HT-29 (cell line): ENCODE data around the gene SLC33A1. TPM values are rescaled to one million over a fixed set of nuclear protein-coding genes. Genes with fewer than 3 reads are reported as not detected.
"Not testable (repeated sequence)": the region's sequence is repeated elsewhere in the genome, so short reads cannot be mapped to it uniquely, and the experiment has no call there.

Source experiments
- DNase-seq: peaks from one replicate; pipeline ENCODE4 v3.0.0-alpha.2; 2015; ENCODE audit warnings: low spot score
- total RNA-seq: library from RNA; depleted of rRNA; stranded (reverse); fragments of >200 nt; shearing (Covaris generic); gene quantifications from 2 replicates; pipeline ENCODE4 v1.2.3, GENCODE V29; 2014

Gene SLC33A1
- total RNA-seq, 1 experiment from 2014 or later, result 19.6 TPM

DNA sequence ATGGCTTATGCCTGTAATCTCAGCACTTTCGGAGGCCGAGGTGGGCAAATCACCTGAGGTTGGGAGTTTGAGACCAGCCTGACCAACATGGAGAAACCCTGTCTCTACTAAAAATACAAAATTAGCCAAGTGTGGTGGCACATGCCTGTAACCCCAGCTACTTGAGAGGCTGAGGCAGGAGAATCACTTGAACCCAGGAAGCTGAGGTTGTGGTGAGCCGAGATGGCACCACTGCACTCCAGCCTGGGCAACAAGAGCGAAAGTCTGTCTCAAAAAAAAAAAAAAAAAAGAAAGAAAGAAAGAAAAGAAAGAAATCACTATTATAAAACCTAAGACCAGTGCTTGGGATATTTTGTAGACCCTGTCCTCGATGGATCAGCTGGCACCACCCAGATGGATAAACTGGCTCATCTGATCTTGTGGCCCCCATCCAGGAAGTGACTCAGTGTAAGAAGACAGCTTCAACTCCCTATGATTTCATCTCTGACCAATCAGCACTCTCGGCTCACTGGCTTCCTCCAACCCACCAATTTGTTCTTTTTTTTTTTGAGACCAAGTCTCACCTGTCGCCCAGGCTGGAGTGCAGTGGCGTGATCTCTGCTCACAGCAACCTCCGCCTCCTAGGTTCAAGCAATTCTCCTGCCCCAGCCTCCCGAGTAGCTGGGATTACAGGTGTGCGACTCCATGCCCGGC, 8.2 kb upstream of the SLC33A1 start:
- DNase-seq, result not testable (repeated sequence)

DNA sequence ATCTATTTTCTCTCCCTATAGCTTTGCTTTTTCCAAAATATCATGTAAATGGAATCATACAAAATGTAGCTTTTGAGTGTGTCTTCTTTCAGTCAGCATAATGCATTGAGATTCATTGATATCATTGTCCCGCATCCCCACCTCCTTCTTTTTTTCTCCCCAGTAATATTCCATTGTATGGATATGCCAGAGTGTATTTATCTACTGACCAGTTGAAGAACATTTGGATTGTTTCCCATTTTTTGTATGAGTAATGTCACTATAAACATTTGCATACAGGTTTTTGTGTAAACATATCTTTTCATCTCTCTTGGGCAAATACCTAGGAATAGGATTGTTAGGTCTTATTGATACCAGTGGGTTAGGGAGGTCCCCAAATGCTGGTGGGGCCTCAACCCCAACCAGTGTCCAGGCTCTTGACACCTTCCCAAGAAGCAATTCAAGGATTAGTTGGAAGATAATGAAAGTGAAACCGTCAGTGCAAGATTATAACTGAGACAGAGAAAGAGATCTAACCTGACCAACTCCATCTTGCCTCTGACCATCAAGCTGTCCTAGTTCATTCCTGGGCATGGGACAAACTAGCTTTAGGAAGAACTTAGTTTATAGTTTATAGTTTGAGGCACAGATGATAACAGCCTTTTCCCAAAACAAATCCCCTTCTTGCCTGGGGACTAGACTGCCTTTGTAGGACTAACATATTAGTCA, 7.4 kb upstream of the SLC33A1 start:
- no peak for DNase-seq

DNA sequence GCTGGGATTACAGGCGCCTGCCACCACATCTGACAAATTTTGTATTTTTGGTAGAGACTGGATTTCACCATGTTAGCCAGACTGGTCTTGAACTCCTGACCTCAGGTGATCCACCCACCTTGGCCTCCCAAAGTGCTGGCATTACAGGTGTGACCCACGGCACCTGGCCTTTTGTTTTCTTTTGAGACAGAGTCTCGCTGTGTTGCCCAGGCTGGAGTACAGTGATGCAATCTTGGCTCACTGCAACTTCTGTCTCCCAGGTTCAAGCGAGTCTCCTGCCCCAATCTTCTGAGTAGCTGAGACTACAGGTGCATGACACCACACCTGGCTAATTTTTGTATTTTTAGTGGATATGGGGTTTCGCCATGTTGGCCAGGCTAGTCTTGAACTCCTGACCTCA, 6.2 kb upstream of the SLC33A1 start:
- DNase-seq, result not testable (repeated sequence)

DNA sequence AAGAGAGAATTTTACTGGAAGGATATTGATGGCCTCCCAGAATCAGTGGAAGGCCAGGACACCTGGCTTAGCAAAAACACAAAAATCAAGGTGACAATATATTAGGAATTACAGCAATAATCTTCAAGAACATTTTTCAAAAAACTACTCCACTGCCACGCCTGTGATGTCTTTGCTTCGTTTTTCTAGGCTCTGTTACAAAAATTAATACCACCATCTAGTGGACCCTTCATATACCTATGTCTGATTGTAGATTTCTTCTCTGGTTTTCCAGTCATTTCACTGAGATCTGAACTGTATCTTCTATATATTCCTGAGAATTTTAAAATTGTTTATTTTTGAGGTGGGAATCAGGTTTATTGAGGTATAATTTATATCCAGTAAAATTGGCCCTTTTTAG, 5.6 kb upstream of the SLC33A1 start:
- peak; percentile 38 for DNase-seq

DNA sequence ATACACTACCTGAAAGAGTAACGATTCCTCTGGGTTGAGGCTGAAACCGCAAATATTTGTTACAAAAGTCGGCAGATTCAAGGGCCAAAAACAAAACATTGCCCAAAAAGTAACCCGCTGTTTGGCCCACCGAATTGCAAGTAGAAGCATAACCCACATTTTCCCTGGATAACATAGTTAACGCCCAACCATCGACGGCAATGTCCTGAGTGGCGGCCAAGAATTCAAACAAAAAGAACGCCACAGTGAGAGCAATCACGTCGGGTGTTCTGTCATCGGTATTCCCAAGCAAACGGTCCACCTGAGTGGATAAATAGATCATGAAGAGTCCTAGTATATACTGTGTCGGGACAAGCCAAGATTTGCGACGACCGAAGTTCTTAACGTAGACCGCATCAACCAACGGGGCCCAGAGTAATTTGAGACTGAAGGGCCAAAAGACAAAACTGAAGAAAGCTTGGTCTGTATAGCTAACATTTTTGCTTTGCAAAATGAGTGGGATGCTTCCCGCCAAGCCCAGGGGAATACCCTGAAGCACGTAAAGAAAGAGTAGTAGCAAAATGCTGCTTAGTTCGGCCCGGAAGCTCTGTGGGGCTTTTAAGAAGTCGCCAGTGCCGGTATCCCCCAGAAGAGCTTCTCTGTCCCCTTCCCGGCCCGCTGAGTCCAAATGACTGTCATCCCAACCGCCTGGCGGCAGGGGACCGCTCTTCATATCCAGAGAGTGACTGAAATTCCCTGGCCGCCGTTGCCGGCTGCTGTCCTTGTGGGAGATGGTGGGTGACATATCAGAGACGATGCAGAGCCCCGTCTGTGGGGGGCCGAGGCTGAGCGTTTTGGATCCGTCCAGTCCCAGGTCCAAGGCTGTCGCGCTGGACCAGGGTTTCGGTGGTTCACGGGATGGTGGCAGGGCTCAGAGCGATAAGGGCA, 750 bp downstream of the SLC33A1 start:
- DNase-seq, result peak; percentile 41

DNA sequence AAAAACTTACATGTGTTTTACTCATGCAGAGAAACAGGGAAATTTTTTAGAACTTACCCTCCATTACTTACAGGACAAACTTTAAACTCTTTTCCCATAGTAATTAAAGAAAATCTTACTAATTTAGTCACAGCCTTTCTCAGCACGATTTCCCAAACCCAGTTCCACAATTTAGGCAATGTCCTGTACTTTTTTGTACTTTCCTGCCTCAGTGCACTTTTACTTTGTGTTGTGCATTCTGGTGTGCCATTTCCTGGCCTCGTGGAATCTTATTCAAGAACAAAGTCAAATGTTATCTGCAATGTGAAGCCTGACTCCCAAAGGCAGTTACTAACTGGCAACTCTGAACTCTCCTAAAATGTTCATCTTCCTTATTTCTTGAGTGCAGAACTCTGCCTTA, 1.9 kb downstream of the SLC33A1 start:
- DNase-seq, result no peak

DNA sequence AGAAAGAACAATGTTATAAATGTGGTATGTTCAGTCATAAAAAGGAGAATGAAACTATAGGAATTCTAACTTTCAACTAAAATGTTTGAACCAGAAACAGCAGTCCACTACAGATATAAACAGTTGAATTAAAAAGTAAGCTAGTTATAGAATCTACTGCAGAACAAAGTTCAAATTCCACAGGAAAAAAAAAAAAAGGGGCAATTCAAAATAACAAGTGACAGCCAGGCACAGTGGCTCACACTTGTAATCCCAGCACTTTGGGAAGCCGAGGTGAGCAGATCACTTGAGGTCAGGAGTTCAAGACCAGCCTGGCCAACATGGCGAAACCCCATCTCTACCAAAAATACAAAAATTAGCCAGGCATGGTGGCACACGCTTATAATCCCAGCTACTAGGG, 4.8 kb downstream of the SLC33A1 start:
- not testable (repeated sequence) for DNase-seq

DNA sequence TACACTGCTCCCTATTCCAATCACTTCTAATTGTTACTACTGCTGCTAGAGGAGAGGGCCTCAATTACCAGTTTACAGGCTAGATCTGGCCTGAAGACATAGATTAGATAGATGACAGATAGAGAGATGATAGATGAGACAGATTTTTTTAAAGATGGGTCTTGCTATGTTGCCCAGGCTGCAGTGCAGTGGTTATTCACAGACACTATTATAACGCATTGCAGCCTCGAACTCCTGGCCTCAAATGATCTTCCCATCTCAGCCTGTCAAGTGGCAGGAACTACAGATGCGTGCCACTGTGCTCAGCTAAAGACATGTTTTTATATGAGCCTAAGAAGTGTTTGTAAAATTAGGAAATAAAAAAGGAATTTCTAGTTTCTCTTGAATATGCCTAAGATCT, 6.2 kb downstream of the SLC33A1 start:
- DNase-seq, result no peak

DNA sequence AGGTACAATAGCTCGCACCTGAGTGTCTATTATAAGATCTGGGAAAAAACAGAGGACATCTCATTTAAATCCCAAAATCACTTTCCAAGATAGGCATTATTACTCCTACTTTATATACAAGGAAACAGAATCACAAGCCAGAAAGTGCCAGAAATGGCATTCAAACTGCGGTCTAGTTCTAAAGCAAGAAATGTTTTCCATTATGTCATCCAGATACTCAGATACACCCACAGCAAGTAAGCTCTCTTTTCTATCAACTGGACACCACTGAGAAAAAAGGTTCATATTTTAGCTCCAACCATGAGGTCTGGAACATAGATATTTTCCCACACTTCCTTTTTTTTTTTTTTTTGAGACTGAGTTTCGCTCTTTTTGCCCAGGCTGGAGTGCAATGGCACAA, 8.1 kb downstream of the SLC33A1 start:
- DNase-seq, result no peak

DNA sequence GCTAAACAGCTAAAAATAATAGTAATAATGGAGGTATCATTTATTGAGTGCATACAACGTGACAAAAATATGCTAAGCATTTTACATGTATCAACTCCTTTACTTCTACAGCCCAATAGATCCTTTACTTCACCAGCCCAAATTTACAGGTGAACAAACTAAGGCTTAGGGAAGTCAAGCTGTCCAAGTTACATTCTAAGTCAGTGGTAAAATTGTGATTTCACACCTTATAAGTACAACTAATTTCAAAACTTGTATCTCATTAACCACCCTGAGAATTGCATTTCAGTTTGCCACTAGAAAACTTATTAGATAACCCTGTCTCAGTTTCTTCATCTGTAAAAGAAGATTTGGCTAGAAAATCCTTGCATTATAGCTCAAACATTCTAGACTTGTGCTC, 10.7 kb downstream of the SLC33A1 start:
- no peak for DNase-seq

DNA sequence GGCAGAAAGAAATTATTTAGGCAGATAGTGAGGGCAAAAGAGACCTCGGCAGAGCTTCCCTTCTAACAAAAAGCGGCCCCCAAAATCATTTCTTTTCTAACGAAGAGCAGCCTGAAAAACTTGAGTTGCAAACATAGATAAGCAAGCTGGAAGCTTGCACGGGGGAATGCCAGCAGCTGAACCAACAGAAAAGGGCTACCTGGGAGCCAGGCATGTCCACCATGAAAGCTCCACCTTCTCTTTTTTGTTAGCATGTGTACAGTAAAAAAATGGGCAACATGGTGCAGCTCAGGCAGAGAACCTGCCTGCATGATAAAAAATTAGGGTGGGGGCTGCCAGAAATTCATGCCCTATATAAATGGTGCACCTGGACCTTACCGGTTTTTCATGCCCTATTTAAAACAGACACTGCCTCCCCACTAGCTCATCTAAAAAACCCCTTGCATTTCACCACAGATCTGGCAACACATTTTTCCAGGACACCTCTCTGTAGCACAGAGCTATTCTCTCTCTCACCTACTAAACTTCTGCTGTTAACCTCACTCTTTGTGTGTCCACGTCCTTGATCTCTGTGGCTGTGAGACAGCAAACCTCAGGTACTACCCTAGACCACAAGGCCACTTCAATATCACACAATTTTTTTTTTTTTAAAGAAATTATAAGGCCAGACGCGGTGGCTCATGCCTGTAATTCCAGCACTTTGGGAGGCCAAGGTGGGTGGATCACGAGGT, 18.7 kb downstream of the SLC33A1 start:
- no peak for DNase-seq

DNA sequence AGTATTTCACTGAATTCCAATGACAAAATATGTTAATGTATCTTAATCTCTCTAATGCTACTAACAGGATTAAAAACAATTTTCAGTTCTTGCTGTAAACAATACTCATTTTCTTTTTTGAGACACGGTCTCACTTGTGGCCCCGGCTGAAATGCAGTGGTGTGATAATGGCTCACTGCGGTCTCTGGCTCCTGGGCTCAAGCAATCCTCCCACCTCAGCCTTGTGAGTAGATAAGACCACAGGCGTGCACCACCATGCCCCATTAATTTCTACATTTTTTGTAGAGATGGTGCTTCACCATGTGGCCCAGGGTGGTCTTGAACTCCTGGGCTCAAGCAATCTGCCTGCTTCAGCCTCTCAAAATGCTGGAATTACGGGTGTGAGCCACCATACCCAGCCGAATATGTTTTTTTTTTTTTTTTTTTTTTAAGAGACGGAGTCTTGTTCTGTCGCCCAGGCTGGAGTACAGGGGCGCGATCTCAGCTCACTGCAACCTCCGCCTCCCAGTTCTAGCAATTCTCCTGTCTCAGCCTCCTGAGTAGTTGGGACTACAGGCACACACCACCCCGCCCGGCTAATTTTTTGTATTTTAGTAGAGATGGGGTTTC, 25.6 kb downstream of the SLC33A1 start:
- DNase-seq, result not testable (repeated sequence)

DNA sequence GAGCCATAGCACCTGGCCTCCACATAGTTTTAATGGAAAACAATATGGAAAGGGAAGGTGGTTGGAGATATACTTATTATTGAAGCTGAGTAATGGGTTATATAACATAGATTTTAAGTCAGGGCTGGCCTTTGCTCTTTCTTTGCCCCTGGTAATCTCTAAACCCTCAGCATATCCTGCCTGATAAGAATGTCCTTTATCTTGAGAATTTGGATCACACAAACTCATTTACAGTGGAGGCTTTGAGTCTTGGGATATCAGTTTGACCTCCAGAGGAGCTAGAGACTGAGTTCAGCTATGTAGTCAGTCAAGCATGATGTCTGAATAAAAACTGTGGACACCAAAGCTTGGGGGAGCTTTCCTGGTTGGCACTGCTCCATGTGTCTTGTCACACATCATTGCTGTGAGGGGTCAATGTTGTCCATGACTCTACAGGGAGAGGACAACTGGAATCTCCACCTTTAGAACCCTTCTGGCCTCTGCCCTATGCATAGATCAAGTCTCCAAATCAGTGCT, 39.1 kb downstream of the SLC33A1 start:
- DNase-seq, result no peak

DNA sequence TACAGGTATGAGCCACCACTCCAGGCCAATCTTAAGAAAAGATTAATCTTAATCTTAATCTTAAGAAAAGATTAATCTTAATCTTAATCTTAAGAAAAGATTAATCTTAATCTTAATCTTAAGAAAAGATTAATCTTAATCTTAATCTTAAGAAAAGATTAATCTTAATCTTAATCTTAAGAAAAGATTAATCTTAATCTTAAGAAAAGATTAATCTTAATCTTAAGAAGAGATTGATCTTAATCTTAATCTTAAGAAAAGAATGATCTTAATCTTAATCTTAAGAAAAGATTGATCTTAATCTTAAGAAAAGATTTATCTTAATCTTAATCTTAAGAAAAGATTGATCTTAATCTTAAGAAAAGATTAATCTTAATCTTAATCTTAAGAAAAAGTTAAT, 41.0 kb downstream of the SLC33A1 start:
- DNase-seq, result not testable (repeated sequence)

DNA sequence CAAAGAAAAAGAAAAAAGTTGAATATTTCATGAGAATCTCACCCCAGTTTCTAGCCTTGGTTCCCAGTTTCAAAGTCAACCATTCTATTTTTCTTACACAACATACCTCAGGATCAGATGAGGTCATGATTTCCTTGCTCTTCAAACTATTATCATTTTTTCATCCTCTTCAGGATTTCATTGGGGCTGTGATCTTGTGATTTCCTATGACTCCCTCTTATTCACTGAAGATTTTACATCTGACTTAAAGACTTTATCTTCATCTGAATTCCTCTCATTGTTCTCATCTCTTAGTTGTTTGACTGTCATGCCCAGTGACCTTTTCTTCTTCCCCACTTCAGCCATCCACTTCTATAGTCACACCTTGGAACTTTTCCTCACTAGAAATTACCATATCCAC, 45.0 kb downstream of the SLC33A1 start:
- no peak for DNase-seq

DNA sequence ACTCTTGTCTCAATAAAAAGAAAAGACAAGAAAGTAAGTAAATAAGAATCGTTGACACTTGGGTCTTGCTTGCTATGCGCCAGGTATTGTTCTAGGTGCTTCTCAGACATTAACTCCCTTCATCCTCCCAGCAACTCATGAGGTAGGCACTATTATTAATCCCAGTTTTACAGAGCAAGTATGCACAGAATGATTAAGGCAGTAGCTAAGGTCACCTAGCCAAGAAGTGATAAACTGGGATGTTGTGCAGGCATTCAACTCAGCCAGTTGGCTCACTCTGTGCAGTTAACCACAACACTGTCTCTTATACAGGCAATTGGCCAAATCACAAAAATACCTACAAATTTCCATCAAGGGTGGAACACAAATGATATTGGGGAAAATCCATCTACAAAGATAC, 46.4 kb downstream of the SLC33A1 start:
- no peak for DNase-seq

DNA sequence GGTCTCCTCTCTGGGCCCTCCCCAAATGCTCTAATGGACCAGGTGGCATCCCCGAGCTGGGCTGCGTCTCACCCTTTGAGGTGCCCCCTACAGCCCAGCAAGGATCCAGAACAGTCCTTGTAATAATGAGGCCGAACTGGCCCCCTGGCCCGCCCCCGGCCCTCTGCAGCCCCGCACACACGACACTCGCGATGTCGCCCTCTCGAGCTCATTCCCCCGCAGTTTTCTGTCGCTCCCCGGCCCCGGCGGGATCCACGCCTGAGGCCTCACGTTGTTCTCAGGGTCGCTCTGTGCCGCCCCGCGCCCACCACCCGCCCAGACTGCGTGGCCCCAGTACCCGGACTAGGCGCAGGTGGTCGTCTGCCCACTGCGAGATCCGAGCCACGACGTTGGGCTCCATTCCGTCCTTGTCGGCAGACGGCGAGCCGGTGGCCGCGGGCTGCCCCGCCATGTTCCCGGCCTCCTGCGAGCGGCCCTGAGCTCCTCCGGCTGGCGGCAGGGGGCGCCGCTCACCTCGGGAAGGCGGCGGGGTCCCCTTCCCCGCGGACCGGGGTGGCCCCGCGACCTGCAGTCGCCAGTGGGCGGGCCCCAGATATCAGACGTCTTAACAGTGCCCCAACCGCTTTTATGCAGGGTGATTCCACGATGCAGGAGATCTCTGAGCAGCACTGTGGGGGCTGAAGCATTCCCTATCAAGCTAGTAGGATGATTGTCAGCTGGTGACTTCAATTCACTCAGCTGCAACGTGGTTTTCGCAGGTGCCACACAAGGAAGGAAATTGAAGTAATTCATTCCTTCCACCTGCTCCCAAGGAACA, 48.2 kb downstream of the SLC33A1 start, which contains the start of gene C3orf33:
TSS of gene C3orf33 (minus strand) at position 477 of the 817 bp plus-strand sequence. CDS start at position 451, 26 bp downstream.
- DNase-seq, result peak; percentile 72

DNA sequence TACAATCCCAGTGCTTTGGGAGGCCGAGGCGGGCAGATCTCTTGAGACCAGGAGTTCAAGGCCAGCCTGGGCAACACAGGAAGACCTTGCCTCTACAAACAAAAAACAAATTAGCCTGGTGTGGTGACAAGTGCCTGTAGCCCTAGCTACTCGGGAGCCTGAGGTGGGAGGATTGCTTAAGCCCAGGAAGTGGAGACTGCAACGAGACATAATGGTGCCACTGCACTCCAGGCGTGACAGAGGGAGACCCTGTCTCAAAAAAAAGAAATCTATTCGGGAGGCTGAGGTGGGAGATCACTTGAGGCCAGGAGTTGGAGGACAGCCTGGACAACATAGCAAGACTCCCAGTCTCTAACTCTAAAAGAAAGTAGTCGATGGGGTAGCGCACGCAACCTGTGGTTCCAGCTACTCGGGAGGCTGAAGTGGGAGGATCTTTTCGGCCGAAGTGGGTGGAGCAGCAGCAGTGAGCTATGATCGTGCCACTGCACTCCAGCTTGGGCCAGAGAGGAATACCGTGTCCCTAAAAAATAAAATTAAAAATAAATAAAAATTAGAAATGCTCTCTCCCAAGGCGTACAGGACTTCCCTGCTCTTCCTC, 48.9 kb downstream of the SLC33A1 start:
- DNase-seq, result peak; percentile 21

DNA sequence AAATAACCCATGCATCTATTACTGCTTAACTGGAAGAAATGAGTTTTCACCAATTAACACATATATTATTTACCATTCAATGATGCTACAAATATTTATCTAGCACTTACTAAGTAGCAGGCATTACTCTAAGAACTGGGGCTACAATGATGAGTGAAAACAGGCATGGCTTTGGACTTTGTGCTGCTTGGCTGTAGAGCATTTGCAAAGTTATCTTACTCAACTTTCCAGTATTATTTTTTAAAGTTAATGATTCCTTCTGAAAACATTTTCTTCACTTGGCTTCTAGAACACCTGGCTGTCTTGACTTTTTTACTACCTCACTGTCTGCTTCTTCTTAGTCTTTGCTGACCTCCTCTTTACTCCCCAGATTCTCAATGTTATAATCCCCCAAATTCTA, 49.9 kb downstream of the SLC33A1 start:
- no peak for DNase-seq
